G401.6 (cell line): ENCODE data around the gene CELF4.
"Not testable (repeated sequence)": the region's sequence is repeated elsewhere in the genome, so short reads cannot be mapped to it uniquely, and the experiment has no call there.

ENCODE experiments used
- FAIRE-seq: peaks from 2 replicates; lab custom pipeline; 2012; peaks lifted over from hg19 to GRCh38; lab: Jason Lieb, UNC

CELF4 gene

DNA sequence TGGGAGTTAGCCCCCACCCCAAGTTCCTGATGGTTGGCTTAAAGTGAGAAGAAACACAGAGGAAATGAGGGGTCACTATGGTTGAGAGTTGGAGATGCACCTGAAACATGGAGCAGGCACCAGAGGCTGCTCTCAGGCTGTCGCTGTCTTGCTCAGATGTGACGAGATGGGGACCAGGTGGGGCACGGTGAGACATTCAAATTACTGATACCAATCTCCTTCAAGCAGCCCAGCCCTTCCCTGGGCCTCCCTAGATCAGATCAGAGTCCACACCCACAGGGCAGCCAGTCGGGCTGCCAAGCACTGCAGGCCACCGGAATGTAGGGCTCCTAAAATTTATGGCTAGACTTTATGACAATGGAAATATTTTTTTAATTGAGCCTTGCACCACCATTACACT lies 176.6 kb downstream of the CELF4 start:
- FAIRE-seq, result no peak

DNA sequence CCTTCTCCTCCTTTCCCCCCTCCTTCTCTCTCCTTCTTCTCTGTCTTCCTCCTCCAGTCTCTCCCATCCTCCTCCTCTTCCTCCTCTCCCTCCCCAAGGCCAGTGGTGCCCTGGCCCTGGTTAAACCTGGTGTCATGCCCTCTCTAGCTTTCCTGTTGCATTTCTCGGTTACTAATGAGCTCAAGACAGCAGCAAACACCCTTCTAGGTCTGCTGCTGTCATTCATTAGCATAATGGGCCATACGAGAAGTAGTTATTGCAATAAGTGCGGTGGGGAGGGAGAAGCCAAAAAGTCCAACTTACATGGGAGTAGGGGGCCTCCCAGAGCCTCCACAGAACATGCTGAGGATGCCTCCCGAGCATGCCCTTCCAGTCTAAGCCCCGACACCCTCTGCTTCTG lies 177.2 kb downstream of the CELF4 start:
- no peak for FAIRE-seq

DNA sequence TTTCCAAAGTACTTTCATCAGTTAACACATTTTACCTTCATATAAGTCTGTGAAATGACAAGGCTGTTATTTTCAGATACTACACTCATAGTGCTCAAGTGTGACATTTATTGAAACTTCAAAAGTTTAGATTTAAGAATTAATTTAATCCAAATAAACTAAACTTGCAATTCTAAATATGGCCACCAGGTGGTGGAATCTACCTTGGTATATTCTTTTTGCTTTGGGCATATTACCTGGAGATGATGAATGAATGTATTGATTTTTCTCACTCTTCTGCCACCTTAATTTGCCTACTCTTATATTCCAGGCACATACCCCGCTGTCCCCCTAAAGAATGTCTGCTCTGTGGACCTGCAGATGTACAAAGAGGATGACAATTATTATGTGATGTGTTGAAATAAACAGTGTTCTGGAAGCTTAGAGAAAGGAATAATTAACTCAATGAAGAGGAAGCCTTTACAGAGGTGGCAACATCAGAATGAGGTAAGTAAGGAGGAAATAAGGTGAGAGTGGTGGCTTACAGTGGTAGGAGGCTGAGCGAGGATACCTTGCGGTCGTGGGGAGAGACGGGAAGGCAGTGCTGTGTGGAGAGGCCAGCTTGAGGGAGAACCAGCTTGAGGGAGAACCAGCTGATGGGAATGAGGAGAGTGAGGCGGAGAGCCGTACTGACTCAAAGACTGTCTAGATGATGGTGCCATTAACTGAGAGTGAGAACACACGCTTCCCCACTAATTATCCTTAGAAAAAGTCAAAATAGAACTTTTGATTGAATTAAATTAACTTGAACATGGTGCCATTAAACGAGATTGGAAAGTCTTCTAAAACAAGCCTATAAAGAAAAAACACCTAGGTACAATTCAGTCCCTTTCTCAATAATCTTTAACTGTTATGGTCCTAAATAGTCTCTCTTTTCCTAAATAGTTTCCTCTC lies 179.5 kb downstream of the CELF4 start:
- FAIRE-seq, result peak; percentile 79

DNA sequence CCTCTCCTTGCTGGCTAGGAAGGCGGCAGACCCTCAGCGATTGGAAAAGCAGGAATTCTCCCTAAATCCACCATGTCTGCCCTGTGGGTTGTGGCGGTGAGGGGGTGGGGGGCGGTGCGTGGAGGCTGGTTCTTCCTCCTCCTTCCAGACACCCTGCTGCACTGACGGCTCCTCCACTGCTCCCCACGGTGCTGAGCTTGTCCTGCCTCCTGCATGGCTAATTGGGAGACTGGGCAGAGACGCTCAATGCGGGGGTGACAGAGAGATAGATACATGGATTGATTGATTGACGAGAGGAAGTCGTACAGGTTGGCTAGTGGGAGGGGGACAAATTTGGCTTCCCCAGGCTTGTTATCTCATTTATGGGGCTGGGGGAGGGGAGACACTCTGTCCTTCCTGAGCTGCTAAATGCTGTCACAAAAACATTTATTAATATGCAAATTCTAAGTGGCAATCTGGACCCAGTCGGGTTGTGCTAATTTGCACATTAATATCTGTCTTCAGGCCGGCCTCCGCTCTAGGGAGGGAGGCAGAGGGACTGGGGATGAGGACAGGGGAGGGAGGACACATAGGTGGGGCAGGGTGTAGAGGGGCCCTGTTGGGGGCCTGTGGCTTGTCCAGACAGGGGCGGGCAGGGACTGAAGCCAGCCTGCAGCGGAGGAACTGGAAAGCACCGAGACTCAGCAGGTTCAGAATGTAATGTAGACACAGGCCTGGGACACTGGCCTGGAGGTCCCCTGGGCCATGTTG lies 181.6 kb downstream of the CELF4 start:
- no peak for FAIRE-seq

DNA sequence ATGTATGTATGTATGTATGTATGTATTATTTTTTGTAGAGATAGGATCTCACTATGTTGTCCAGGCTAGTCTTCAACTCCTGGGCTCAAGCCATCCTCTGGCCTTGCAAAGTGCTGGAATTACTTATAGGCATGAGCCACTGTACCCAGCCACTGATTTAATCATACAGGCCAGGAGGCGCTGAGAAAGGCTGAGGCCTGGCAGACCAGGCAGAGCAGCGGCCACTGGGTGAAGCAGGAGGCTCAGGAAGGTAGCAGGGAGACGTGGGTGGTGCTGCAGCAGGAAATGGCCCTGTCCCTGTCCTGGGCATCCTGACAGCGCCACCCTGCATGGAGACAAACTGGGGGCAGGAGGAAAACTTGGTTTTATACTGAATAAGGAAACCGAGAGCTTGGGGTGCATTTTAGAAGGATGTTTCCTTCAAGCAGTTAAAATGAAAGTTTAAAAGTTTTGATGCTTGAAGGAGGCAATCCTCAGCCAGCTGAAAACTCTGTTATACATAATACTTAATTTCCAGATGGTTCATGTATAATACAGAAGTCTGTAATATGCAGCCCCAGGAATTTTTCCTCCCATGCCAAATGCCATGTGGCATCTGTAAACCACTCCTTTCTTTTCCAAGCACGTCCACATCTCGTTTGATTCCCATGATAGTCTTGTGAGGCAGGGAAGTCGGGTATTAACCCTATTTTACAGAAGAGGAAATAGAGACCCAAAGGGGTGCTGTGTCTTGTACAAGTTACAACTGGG lies 182.4 kb downstream of the CELF4 start:
- FAIRE-seq, result no peak

DNA sequence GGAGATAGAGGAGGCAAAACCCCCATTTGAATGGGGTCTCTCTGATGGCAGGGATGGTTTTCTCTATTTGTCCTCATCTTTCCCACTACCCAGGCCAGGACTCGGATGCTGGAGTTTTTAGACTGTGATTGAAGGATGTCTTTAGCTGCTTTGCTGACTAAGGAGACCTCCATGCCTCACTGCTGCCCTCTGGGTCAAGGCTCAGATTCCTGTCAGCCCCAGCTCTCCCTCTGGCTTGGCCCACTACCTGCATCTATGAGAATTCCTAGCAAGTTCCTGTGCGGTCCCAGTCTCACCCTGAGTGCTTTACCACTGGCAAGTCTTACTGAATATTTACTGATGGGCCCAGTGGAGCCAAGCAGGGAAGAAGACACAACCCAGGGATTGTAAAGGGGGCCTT lies 184.0 kb downstream of the CELF4 start:
- FAIRE-seq, result no peak

DNA sequence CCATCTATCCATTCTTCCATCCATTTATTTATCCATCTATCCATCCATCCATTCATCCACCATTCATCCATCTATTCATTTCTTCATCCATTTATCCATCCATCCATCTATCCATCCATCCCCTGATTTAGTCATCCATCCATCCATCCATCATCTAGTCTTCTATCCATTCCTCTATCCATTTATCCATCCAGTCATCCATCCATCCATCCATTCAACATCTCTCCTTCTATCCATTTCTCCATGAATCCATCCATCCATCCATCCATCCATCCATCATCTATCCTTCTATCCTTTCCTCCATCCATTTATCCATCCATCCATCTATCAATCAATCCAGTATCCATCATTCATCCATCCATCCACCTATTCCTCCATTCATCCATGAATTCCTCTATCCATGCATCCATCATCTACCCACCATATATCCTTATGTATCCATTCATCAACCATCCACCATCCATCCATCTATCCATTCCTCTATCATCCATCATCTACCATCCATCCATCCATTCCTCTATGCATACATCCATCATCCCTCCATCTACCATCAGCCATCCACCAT lies 185.0 kb downstream of the CELF4 start:
- FAIRE-seq, result no peak

DNA sequence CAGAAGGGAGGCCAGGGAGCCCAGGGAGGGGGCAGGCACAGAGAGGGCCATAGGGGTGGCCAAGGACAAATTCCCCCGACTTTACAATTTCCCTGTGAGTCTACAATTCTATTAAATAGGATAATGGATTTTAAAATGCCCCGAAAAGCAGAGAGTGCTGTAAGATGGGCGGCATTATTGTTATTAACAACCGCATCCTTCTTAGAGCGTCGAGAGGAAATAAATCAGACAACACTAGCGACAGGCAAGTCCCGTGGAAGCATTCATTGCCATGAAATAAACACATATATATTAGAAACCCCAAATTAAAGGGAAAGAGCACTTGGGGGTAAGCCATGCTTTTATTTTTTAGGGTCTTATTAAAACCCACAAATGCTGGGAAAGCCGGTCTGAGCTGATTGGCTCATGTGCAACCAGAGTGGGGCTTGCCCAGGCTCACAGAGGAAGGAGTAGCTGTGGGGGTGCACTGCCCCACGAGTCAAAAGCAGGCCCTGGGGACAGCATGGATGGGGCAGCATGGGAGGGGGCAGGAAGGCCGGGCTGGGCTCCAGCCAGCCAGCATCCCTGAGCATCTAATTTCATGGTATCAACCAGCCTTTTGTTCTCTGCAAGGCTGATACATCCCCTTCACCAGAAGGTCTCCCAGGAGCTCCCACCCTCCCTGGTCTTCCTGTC lies 187.1 kb downstream of the CELF4 start:
- no peak for FAIRE-seq

DNA sequence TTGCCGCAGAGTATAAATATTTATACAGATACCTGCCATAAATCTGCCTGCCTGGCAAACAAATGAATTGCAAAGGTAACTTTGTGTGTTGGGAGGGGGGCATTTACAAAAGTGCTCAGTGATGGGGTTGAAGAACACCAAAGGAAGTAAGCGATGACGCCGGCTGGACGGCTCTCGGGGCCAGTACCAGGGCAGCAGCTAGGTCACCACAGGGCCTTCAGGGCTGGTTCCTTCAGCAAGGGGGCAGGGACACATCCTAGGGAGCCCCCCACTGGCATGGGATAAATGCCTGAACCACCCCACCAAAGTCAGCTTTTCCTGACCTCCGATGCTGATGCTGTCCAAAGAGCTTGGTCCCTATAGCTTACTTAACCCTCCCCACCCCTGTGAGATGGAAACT lies 190.4 kb downstream of the CELF4 start:
- no peak for FAIRE-seq

DNA sequence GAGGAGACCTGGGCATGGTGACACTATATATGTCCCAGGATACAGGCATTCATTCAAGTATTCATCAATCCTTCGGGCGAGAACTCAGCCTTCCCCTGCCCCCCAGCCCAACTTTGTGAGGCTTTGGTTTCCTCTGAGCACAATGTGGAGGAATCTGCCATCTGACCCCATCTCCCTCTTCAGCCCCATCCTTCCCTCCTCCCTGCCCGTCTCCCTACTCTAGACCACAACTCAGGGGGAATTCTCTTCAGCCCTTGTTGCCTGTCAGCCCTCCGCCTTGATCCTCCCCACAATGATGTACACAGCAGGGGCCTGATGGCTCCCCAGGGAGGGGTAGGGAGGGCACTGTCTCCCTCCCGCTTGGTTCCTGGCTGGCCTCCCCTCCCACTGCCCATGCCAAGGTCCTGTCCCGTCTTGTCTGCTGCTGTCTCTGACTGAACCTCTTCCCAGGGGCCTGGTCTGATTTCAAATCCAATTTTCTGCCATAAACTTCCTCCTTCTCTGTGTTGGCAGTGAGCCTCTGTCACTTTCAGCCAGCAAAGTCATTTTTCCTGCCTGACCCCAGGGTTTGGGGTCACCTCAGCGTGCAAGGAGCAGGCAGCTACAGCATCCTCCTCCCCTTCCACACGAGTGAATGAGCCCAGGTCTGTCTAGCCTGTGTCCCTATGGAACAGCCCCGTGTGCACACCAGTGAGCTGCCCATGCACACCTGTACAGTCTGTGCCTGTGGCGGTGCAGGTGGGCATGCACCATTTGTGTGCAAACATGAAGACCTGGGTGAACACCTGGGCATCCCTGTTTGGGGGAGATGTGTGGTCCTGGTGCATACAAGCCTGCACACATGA lies 197.3 kb downstream of the CELF4 start:
- FAIRE-seq, result no peak

DNA sequence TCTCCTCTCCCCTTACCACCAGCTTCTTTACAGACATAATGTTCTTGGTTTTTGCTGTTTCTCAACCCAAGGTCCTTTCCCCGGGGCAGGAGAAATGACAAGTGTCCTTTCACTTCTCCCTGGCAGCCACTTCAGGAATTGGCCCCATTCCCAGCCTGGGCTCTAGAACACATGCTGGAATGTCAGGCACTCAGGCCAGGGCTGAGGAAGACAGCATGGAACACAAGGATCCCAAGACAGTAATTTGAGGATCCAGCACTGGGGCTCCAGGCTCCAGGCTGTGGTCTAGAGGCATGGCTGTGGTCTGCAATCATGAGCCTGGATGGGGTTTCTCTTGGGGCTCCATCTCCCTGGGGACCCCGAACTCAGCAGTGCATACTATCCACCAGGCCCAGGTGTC lies 201.4 kb downstream of the CELF4 start:
- FAIRE-seq, result no peak

DNA sequence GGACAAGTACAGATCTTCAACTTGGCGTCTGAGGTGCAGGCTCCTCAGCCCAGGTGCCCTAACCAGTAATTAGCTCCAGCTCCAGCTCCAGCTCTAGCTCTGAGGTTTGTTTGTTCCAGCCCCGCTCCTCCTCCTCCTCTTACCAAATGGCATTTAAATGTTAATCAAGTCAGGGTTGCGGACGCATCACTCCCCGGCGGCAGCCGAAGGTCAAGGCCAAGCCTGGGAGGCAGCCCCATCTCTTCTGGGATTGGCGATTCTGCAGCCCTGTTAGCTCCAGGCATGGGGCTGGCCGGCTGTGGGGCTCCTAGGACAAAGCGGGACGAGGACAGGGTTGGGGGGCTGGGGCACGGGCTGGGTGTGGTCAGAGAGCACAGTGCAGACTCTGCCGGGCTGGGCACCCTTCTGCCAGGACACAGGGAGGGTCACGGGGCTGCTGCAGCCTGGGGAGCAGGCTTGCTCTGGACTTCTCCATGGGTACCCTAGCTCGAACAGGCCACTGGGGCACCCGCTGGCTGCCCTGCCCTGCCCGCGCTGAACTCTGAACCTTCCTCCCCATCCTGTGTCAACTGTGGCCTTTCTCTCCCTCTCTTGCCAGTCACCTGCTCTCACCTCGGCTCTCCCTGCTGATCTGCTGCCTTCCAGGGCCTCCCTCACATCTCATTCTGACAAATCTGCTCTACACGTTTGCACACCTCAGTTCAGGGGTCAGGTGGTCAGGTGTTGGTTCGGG lies 203.3 kb downstream of the CELF4 start:
- no peak for FAIRE-seq

DNA sequence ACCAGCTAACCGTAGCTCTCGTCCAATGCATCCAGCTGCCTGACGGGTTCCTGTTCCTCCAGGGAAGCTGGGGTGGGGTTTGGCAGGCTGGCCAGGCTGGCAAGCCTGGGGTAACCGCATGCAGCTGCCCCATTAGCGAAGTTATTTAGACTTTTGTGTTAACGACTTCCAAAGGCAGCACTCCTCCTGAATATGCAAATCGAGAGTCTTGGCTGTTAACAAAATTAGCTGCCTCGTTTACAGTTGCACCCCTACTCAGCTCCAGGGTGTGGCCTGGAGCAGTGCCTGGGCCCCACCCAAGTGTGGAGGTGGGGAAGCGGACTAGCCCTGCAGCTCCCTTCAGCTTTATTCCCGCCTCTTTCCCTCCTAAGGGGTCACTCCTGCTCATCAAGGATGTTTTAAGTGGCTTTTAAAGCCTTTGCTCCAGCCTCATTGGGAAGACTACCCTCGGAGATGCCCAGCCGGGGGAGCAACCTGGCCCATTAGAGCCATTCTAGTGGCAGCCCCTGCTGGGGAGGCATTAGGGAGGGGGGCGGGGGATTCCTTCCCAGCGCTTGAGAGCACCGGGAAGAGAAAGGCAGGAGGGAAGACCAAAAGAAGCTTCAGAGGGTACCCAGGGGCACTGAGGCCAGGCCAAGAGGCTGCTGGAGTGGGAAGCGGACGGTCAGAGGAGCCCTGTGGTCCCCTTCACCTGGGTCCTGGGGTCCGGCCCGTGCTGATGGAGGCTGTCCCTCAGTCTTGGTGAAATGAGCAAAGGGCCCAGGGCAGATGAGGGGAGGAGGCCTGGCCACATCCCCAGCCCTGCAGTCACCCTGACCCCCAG lies 204.1 kb downstream of the CELF4 start:
- no peak for FAIRE-seq

DNA sequence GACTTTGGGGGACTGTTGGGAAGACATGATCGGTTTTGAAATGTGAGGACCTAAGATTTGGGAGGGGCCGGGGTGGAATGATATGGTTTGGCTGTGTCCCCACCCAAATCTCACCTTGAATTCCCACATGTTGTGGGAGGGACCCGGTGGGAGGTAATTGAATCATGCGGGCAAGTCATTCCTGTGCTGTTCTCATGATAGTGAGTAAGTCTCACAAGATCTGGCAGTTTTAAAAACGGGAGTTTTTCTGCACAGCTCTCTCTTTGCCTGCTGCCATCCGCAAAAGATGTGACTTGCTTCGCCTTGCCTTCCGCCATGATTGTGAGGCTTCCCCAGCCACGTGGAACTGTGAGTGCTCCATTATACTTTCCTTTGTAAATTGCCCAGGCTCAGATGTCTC lies 207.5 kb downstream of the CELF4 start:
- FAIRE-seq, result not testable (repeated sequence)

DNA sequence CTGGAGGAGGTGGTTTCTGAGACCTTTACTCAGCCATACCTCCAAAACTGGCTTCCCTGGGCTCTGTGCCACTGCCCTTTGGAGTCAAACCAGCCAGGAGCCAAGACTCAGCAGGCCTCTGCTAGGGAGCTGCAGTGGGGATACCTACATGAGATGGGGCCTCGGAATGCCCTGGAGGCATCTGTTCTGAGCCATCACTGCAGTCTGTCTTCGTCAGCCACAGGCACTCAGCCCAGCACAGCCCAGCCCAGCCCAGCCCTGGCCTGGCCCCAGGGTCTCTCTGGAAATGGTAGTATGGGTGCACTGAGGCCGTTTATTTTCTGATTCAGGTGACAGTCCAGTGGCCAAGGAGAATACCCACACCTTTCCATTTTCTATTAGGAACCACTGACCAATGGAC lies 209.8 kb downstream of the CELF4 start:
- FAIRE-seq, result no peak

DNA sequence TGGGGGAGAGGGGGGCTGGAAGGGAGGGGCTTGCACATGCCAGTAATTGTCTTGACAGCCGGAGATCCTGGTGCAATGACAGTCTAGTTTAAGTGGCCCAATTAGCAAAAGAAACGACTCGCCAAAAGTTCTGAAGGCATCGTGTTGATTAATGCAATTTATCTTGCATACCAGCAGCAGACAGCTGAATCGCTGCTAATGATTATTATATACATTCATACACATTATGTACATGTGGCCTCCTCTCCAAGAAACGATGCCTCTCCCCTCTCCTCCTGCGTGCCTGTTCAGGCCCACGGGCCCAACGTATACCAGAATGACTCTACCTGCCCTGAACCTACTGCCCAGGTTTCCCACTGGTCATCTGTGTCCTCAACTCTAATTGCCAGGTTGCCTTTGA lies 214.5 kb downstream of the CELF4 start:
- FAIRE-seq, result no peak

DNA sequence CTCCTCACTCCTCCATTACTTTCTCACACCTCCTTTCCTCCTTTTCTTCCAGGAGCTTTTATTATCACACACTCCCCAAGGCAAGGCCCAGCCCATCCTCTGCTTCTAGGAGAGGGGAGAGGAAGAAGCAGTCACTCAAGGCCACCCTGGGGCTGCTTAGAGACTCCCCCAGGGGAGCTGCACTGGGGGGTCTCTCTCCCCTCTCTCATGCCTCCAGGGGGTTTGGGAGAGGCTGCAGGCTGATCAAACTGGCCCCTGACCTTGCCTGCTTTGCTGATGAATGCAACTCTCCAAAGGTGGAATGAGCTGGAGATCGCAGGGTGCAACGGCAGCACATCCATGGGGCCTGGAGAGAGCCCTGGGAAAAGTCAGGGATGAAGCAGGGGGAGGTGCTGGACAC lies 216.9 kb downstream of the CELF4 start:
- FAIRE-seq, result no peak

DNA sequence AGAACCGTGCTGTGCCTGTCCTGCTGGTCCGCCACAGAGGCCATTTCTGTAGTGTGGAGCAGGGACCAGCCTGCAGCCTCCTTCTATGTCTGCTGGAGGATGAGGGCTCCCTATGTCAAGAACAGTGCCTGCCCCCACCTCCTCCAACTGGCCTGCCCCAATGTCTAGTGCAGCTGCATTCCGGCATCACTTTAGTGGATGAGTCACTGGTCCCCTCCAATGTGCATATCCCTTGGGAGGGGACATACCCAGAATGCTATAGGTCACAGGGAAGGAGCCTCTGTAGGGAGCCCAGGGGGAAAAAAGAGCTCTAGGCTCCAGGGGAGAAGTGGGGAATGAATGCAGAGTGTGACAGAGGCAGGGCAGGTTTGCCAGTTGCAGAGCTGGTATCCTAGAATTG lies 219.6 kb downstream of the CELF4 start:
- no peak for FAIRE-seq

DNA sequence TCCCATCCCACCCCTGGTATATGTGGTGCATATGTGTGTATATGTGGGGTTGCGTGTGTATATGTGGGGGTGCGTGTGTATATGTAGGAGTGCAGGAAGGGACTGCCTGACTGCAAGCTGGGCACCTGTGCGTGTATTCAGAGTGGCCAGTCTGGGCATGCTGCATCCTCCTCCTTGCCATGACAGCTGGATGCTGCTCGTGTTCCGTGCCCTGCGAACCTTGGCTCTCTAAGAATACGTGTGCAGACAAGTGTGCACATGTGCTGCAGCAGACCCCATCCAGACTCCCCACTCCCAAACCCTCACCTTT lies 222.1 kb downstream of the CELF4 start:
- FAIRE-seq, result no peak
